ENCODE data around the gene MLLT1.

The MLLT1 gene

GRCh38 chr19:6249296-6249695, 30.5 kb downstream of the MLLT1 start:
- DNase-seq (ENCODE audit: insufficient read length, low spot score) (no peak), FAIRE-seq (no peak)
- TF ChIP-seq CTCF (IDR thresholded peaks at IDR 0.05; ENCODE audit: insufficient read depth, missing control alignments): no peak

- DNase-seq (ENCODE audit: insufficient read length, low spot score) (no peak), FAIRE-seq (no peak)
- TF ChIP-seq CTCF (IDR thresholded peaks at IDR 0.05; ENCODE audit: insufficient read depth, missing control alignments): no peak
Measured at GRCh38 chr19:6248844-6249243, 30.9 kb downstream of the MLLT1 start.

- no peak for TF ChIP-seq CTCF (IDR thresholded peaks at IDR 0.05; ENCODE audit: insufficient read depth, missing control alignments)
- FAIRE-seq: no peak
- no peak for DNase-seq (ENCODE audit: insufficient read length, low spot score)
Measured at GRCh38 chr19:6248341-6248740, 31.4 kb downstream of the MLLT1 start.

- DNase-seq (ENCODE audit: insufficient read length, low spot score) (no peak), FAIRE-seq (no peak)
- TF ChIP-seq CTCF (IDR thresholded peaks at IDR 0.05; ENCODE audit: insufficient read depth, missing control alignments): no peak
Measured at GRCh38 chr19:6247007-6247288, 32.8 kb downstream of the MLLT1 start.

- no peak for FAIRE-seq
- no peak for DNase-seq (ENCODE audit: insufficient read length, low spot score)
- TF ChIP-seq CTCF (IDR thresholded peaks at IDR 0.05; ENCODE audit: insufficient read depth, missing control alignments): no peak
Measured at GRCh38 chr19:6246174-6247006, 33.4 kb downstream of the MLLT1 start.

GRCh38 chr19:6242677-6243076, 37.1 kb downstream of the MLLT1 start:
- DNase-seq (ENCODE audit: insufficient read length, low spot score) (no peak), FAIRE-seq (no peak)
- no peak for TF ChIP-seq CTCF (IDR thresholded peaks at IDR 0.05; ENCODE audit: insufficient read depth, missing control alignments)

GRCh38 chr19:6241680-6242377, 37.9 kb downstream of the MLLT1 start:
- DNase-seq (ENCODE audit: insufficient read length, low spot score): no peak
- no peak for TF ChIP-seq CTCF (IDR thresholded peaks at IDR 0.05; ENCODE audit: insufficient read depth, missing control alignments)
- no peak for FAIRE-seq
